Smooth muscle cell (in vitro differentiated cells): ENCODE results near the gene AP2A2. TPM values are rescaled to one million over a fixed set of nuclear protein-coding genes. Genes with fewer than 3 reads are reported as not detected.

ENCODE experiments used
- DNase-seq: peaks from one replicate; lab custom pipeline; 2025; ENCODE audit not compliant: unreplicated experiment; lab: John Stamatoyannopoulos, UW
- H2AFZ ChIP-seq: fragments of 200-600 bp; sonication (generic); 2 replicates; pipeline ENCODE4 v1.6.0; 2016; ENCODE audit warnings: antibody characterized with exemption, low read depth, mild to moderate bottlenecking
- H3F3A ChIP-seq: fragments of 200-600 bp; sonication (generic); 2 replicates; pipeline ENCODE4 v1.6.0; 2017; ENCODE audit warnings: antibody characterized with exemption, low read depth
- H3K27ac ChIP-seq: fragments of 200-600 bp; sonication (generic); 2 replicates; pipeline ENCODE4 v1.5.1; 2016; ENCODE audit warnings: low read depth, mild to moderate bottlenecking
- H3K27me3 ChIP-seq: fragments of 200-600 bp; sonication (generic); 2 replicates; pipeline ENCODE4 v1.6.1; 2016; ENCODE audit warnings: low read depth, mild to moderate bottlenecking
- H3K36me3 ChIP-seq: fragments of 200-600 bp; sonication (generic); 2 replicates; pipeline ENCODE4 v1.5.1; 2016; ENCODE audit warnings: low read depth
- H3K4me1 ChIP-seq: fragments of 200-600 bp; sonication (generic); 2 replicates; pipeline ENCODE4 v1.5.1; 2016; ENCODE audit warnings: low read depth
- H3K4me2 ChIP-seq: fragments of 200-600 bp; sonication (generic); 2 replicates; pipeline ENCODE4 v1.6.0; 2016; ENCODE audit warnings: mild to moderate bottlenecking
- H3K4me3 ChIP-seq: fragments of 200-600 bp; sonication (generic); 2 replicates; pipeline ENCODE4 v1.5.1; 2016; ENCODE audit warnings: mild to moderate bottlenecking
- H3K79me2 ChIP-seq: fragments of 200-600 bp; sonication (generic); 2 replicates; pipeline ENCODE4 v1.6.0; 2016; ENCODE audit warnings: low read depth, mild to moderate bottlenecking
- H3K9ac ChIP-seq: fragments of 200-600 bp; sonication (generic); 2 replicates; pipeline ENCODE4 v1.6.0; 2016; ENCODE audit warnings: low read depth
- H3K9me3 ChIP-seq: fragments of 200-600 bp; sonication (generic); replicated peaks from 2 replicates; pipeline ENCODE4 v1.5.1; 2016; ENCODE audit warnings: low read depth
- H4K20me1 ChIP-seq: fragments of 200-600 bp; sonication (generic); 2 replicates; pipeline ENCODE4 v1.6.0; 2016; ENCODE audit warnings: low read depth
- WGBS: methylation state at CpG from one replicate; pipeline ENCODE4 v1.1.7; 2016; ENCODE audit warnings: low lambda C conversion rate; 5-methylcytosine and 5-hydroxymethylcytosine counted together
- polyA plus RNA-seq: library from polyadenylated mRNA; unstranded; fragments of >200 nt; fragmentation: Nextera tagmentation; extraction: Ambion mirVana; gene quantifications from 2 replicates; pipeline ENCODE4 v1.2.1, GENCODE V29; 2016
- total RNA-seq: library from RNA; depleted of rRNA; stranded (reverse); fragments of >200 nt; gene quantifications from 2 replicates; pipeline ENCODE4 v1.2.3, GENCODE V29; 2014
- TF ChIP-seq, protein P1 (sequence below): fragments of 200-600 bp; sonication (generic); IDR thresholded peaks from 2 replicates; pipeline ENCODE4 v1.5.1; 2017; ENCODE audit warnings: borderline replicate concordance, mild to moderate bottlenecking, antibody characterized with exemption; ENCODE audit not compliant: insufficient read depth, poor library complexity, severe bottlenecking

The AP2A2 gene
- total and polyA plus RNA-seq, 2 experiments from 2014 or later = 25.1 to 35.8 TPM

DNA sequence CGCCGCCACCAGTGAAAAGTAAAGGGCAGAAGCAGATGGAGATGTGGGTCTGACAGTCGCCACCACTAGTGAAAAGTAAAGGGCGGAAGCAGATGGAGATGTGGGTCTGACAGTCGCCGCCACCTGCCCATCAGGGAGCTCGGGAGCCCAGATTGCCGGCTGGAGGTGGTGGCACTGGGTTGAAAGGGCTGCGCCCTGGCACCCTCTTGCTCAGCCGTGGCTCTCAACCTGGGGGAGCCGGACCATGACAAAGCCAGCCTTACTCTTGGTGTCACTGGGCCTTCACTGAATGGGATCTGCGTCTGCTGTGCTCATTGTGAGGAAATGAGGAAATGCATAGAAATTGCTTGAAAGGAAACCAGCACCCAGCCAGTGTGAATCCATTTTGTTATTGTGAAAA, 36.3 kb downstream of the AP2A2 start:
- Histone ChIP-seq H4K20me1 (peaks cover 67% of the 10 kb centered on the region), H3K9ac (no peak overlapping the region), H3K9me3 (no peaks in the 10 kb centered on the region), H3K27ac (no peak overlapping the region), H3K79me2 (peaks cover 48% of the 10 kb centered on the region), H3K4me3 (no peak overlapping the region), H3K4me1 (no peaks in the 10 kb centered on the region), H3K4me2 (no peak overlapping the region), H3K36me3 (no peaks in the 10 kb centered on the region), H3F3A (no peaks in the 10 kb centered on the region), H3K27me3 (no peaks in the 10 kb centered on the region), H2AFZ (no peak overlapping the region)
- WGBS = 93% methylated on average over 12 of the region's 12 CpGs
- no peak for DNase-seq
- TF ChIP-seq, protein P1, sequence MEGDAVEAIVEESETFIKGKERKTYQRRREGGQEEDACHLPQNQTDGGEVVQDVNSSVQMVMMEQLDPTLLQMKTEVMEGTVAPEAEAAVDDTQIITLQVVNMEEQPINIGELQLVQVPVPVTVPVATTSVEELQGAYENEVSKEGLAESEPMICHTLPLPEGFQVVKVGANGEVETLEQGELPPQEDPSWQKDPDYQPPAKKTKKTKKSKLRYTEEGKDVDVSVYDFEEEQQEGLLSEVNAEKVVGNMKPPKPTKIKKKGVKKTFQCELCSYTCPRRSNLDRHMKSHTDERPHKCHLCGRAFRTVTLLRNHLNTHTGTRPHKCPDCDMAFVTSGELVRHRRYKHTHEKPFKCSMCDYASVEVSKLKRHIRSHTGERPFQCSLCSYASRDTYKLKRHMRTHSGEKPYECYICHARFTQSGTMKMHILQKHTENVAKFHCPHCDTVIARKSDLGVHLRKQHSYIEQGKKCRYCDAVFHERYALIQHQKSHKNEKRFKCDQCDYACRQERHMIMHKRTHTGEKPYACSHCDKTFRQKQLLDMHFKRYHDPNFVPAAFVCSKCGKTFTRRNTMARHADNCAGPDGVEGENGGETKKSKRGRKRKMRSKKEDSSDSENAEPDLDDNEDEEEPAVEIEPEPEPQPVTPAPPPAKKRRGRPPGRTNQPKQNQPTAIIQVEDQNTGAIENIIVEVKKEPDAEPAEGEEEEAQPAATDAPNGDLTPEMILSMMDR = no peak

DNA sequence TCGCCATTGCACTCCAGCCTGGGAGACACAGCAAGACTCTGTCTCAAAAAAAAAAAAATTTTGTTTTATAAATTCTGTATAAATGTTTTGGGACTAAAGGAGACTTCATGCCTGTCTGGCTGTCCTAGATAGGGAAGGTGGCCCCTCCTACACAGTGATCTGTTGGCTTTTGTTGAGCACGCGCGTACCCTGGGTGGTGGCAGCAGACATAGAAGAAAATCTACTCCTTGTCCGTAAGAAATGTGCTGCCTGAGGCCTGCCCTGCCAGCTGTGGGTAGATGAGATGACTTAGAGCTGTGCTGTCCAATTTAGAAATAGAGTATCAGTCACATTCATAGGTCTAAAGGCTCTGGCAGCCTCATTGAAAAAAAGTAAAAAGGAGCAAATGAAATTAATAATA, 37.0 kb downstream of the AP2A2 start:
- Histone ChIP-seq H3K36me3 (no peaks in the 10 kb centered on the region), H3K4me2 (no peak overlapping the region), H3K9ac (no peak overlapping the region), H3F3A (no peaks in the 10 kb centered on the region), H3K4me1 (no peaks in the 10 kb centered on the region), H3K4me3 (no peak overlapping the region), H2AFZ (no peak overlapping the region), H3K79me2 (peaks cover 55% of the 10 kb centered on the region), H3K27ac (no peak overlapping the region), H3K27me3 (no peaks in the 10 kb centered on the region), H3K9me3 (no peaks in the 10 kb centered on the region), H4K20me1 (peaks cover 67% of the 10 kb centered on the region)
- 97% methylated on average over 5 of the region's 5 CpGs for WGBS
- no peak for DNase-seq
- TF ChIP-seq, protein P1 = no peak

GRCh38 chr11:963852-964251, 38.2 kb downstream of the AP2A2 start:
- WGBS = 97% methylated on average over 7 of the region's 7 CpGs
- Histone ChIP-seq H3K27me3 (no peaks in the 10 kb centered on the region), H3K9me3 (no peaks in the 10 kb centered on the region), H3K27ac (no peak overlapping the region), H4K20me1 (peaks cover 65% of the 10 kb centered on the region), H3K36me3 (no peaks in the 10 kb centered on the region), H3K79me2 (peaks cover 49% of the 10 kb centered on the region), H2AFZ (no peak overlapping the region), H3F3A (no peaks in the 10 kb centered on the region), H3K9ac (no peak overlapping the region), H3K4me3 (no peak overlapping the region), H3K4me1 (no peaks in the 10 kb centered on the region), H3K4me2 (no peak overlapping the region)
- no peak for DNase-seq
- TF ChIP-seq, protein P1 = no peak

GRCh38 chr11:965206-965775, 39.6 kb downstream of the AP2A2 start:
- Histone ChIP-seq H3K4me1 (no peaks in the 10 kb centered on the region), H3K36me3 (no peaks in the 10 kb centered on the region), H4K20me1 (peaks cover 64% of the 10 kb centered on the region), H3K4me3 (no peak overlapping the region), H3K9me3 (no peaks in the 10 kb centered on the region), H3K9ac (no peak overlapping the region), H3K27me3 (no peaks in the 10 kb centered on the region), H3K27ac (no peak overlapping the region), H2AFZ (no peak overlapping the region), H3F3A (no peaks in the 10 kb centered on the region), H3K4me2 (no peak overlapping the region), H3K79me2 (peaks cover 43% of the 10 kb centered on the region)
- TF ChIP-seq, protein P1 = no peak
- WGBS = 95% methylated on average over 13 of the region's 13 CpGs
- DNase-seq = no peak
